DMS79 (cell line): ENCODE data around the gene FAM240B.

Experiments used
- DNase-seq: peaks from one replicate; lab custom pipeline; 2025; lab: John Stamatoyannopoulos, UW

FAM240B gene

DNA sequence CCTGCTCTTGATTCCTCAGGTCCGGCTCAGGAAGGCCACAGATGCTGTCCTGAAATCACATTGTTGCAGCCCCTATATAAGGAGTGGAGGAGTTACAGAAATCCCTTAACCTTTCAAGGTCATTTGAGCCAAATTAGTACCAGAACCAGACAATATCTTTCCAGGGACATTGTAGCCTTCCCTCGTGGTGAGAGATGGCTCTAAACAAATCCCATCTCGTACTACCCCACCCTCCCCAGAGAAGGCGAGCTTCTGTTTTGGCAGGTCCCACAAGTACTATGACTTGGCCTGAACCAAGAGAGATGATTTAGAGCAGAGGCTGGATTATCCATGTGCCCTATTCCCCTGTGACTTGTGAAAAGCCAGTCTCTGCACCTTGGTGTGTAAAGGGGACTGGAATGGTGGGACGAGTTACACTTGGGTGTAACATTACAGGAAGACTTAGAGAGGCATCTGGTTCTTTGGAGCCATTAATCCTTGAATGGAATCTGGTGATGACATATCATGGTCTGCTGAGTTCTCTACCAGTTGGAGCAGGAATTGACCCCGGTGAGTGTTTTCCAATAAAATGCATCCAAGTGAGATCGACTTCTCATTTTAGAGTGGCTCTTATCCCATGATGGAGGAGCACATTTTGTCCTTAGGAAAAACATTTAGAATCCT lies at the start of gene FAM240B:
TSS of gene FAM240B (minus strand) at position 51 of the 663 bp plus-strand sequence. CDS start 16,134 bp downstream, outside the sequence.
- DNase-seq = peak; percentile 53

DNA sequence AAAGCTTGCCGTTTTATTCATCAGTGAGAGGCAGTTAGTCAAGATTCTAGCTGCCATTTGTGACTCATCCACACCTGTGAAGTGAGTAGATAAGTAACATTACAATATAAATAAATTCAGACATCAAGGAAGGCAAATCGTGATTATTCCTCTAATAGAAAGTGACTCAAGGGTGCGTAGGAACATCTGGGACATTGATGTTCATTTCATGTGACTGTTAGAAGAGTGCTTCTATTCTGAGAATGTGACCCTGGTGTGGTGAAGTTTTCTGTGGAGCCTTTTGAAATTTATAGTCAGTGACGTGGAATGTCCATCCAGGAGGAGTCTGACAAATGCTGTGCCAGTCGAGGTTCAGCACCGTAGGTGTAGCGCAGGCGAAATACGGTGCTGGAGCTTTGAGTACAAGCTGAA lies 48.4 kb upstream of the FAM240B start:
- no peak for DNase-seq

DNA sequence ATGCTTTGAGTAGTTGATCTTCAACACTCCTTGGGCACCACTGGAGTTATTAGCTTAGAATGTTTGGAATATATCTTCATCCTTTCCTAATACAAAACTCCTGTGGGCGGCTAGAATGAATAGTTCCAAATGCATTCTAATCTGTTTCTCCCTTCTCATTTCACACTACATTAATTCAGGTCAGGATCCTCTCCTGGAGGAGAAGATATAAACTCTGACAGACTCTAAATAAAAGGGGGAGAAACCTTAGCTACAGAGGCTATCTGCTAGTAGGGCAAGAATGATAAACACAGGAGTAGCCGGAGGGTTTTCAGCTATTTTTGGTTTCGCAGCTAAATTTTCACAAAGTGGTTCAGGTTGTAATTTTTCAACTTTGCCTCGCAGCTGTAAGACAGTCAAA lies 45.2 kb upstream of the FAM240B start:
- DNase-seq = no peak

DNA sequence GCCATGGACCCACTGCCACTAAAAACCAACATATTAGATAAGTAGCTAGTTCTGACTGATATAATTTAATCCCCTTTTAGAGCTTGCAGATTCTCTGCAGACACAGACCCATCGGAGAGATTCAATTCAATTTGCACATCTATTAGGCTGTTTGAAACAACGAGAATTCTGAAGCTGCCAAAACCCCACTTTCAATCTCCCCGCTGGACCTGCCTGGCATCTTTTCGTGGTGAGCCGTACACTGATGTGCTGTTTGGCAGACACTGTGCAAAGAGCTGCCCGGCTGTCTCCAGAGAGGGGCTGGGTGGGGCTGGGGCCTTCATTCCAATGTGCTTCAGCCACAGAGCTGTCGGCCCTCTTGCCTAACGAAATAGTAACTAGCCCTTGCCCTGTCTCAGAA lies 42.1 kb upstream of the FAM240B start:
- no peak for DNase-seq

DNA sequence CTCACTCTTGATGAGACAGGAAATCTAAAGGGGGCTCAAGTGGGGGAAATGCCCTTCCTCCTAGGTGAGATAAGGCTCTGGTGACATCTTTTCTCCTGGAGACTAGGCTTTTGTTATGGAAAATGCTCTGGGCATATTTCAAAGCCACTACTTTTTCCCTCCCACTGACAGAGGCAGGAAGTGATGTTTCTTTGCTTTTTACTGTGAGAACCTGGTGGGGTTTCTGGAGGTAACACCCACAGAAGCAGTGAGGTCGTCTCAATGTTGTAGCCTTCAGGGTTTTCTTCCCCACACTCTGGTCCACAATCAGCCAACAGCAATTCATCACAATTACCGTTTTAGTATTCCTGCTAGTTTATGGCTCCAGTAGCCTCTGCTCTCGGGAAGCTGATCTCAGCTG lies 41.4 kb upstream of the FAM240B start:
- DNase-seq = no peak

DNA sequence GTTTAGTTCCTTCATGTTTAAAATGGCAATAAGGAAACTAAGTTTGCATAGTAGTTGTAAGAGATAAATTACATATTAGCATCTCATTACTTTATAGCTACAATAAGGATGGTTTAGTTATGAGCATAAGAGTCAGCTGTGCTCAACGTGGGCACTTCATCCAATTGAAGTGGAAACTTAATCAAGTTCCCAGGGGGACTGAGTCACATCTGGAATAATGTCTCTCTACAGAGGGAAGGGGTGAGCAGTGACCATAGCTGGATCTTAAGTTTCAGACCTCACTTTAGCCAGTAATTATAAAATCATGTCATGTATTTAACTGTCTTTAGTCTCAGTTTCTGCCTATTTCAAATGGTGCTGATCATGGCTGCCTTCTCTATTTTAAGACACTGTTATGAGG lies 36.8 kb upstream of the FAM240B start:
- no peak for DNase-seq

DNA sequence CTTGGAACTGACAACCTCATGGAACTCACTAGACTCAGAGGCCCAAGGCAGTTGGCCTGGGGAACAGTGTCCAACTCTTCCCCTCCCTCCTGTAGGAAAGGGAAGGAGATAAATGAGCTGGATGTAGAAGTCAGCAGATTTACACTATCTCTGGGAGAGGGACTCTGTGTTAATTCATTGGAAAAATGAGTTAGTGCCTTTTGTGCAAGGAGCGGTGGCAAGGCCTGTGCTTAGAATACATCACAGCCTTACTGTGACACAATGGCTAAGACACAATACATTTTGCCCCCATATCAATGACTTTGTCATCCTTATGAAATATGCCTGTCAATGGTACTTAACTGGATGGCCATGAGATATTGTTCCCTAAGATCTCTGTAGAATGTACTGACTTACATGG lies 28.0 kb upstream of the FAM240B start:
- DNase-seq = no peak

DNA sequence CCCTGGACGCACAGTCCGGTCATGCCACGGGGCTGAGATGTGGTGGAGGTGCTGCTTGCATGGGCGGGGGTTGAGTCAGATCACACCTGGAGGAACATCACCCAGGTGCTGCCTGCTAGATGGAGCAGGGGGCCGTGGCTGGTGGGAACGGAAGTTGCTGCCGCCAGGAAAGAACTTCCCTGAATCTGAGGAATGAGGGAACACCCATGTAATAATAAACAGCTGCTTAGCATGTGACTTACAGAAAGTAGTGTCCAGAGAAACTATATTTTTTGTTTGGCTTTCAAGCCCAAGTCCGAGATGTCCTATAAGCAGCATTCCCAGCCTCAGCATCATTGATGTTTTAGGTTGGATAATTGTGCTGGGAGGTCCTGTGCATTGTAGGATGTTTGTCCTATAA lies 27.1 kb upstream of the FAM240B start:
- no peak for DNase-seq

DNA sequence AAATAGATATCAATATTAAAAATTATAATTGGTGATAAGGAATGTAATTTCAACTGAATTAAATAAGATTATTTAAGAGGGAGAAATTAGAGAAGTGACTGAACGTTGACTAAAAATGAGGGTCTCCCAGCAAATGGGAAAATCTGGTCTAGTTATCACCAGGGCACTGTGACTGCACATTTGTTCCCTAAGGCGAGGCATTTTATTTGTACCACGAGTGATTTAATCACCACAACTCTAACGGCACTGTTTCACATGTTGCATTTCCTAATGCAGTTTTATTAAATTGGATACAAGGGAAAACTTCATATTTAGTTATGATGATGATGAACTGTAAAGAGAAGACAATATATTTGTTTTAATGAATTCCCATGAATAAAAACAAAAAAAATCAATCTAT lies 26.4 kb upstream of the FAM240B start:
- DNase-seq = no peak

DNA sequence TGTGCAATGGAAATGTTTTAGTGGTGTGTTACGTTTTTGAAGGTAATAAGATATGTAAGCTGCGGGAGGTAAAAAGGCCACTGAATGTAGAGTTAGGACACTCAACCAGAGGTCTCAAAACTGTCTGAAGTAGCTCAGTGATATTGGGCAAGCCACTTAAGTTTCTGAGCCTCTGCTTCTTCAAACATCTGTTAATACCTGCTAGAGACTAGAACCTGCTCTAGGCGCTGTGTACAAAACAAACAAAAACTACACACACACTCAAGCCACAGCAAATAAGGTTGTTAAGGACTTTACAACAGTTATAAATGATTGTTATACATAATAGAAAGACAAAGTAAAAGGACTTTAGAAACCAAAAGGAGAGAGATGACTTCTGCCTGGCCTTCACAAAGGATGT lies 24.6 kb upstream of the FAM240B start:
- DNase-seq = no peak

DNA sequence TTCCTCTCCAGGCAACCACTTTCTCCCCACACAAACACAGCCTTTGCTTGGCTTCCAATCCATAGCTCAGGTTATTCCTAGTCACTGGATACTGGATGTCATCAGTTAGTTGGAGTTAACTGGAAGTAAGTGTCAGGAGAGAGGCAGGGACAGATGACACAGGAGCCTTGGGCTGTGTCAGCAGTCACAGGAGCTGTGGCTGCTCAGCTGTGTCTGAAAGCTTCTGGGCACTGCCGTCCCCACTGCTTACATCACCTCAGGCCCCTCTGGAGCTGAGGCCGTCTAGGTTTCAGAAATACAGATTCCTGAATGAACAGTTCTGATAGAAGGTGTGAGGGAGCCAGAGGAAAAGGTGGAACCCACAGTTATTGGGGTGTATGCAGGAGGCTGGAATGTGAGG lies 17.3 kb upstream of the FAM240B start:
- DNase-seq = no peak

DNA sequence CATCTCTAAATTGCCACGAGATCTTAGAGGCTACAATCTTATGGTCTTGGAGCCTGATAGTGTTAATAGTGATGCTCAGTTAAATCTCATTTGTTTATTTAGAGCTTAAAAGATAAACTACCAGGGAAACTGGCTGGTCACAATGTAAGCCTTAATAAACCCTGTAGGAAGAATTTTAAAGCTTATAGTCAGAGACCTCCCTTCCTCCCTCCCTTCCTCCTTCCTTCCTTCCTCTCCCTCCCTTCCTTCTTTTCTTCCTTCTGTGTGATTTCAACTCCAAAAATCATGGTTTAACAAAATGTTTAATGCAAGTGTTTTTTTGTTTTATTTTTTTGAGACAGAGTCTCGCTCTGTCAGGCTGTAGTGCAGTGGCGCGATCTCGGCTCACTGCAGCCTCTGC lies 14.9 kb upstream of the FAM240B start:
- DNase-seq = no peak

DNA sequence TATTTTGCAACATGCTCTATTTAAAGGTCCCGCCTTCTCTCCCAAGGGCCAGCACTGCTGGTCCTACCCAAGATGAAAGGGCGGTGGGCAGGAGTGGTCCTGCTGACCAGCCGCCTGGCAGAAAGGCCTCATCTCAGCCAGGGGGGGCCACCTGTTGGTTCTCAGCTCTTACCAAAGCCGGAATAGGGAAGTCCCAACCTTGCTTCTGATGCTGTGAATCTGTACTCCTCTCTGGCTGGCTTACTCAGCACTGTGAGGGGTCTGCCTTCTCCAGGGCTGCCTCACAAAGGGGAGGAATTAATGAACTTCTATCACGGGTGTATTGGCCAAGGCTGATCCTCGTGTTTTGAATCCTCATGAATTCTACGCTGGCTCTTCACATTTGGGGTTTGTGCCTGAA lies 13.6 kb upstream of the FAM240B start:
- no peak for DNase-seq

DNA sequence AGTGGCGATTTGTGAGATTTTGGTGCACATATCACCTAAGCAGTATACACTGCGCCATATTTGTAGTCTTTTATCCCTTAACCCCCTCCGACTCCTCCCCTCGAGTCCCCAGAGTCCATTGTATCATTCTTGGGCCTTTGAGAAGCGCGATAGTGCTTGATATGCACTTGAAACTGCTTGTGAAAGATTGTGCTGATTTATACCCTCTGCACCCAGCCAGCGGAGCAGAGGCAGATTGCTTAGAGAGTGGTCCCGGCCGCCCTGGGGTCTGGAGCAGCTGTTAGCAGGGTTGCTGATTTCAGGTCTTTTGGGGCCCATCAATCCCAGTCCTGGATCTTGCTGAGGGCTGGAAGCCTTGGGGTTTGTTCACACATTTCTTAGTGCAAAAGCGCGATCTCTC lies 13.0 kb upstream of the FAM240B start:
- DNase-seq = no peak

DNA sequence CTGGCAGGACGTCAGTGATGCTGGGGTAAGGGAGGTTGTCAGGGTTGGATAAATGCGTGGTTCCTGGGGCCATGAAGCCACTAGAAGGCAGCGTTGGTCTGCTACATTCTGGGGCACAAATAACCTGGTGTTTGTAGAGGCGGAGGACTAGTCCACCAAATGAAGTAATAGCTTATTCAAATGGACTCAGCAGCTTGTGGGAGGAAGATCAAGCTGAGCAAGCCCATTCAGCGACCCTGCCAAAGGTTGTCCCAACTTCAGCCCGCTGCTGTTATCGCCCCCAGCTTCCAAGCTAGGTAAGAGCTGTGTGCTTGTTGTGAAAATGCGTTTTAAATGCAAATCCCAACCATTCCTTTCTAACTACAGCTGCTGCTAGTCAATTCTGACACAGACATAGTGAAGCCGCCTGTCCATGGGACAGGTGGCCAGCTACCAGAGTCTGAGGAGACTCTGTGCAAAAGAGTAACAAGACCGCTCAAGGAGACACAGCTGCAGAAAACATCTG lies 7.6 kb upstream of the FAM240B start:
- DNase-seq = no peak

DNA sequence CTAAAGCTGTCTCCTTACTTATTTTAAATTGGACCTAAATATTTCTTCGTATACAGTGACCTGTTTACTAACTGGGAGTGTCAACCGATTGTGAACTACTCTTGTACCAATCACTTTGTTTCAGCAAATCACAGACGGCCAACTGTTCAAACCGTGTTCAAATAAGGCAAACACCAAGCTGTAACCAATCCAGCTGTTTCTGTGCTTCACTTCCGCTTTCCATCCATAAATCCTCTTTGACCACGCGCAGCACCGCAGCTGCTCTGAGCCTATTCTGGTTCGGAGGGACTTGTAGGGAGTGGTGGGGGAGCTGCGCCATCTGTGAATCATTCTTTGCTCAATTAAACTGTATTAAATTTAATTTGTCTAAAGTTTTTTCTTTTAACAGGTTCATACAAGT lies 4.8 kb upstream of the FAM240B start:
- no peak for DNase-seq

DNA sequence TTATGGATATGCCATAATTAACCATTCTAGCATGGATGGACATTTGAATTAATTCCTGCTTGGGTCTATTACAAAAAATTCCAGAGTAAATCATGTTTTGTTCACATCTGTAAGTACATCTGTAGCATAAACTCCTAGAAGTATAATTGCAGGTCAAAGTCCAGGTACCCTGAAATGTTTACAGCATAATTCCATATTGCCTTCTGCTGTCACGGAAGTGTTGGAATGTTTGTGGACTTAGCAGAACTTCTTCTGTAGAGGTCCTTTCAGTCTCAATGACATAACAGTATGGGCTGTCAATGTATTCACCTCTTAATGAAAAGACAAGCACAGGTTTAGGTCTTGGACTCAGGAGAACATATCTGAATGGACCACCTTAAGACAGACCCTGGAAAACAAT lies 1.8 kb downstream of the FAM240B start:
- no peak for DNase-seq

DNA sequence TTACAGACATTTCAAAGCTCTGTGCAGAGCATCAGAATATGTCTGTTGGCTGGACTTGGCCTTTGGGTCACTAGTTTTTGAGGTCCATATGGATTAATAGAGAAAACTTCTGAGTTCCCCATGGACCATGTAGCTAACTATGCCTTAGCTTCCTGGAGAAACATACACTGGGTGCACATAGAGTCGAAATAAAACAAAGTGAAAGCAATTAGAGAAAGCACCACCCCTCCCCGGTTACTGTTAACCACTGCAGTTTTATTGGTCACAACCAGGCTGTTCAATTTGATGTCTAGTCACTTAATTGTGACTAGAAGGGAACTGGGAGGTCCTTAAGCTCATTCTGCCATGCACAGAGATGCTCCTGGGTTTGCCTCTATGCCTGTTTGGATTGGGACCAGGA lies 4.2 kb downstream of the FAM240B start:
- no peak for DNase-seq

DNA sequence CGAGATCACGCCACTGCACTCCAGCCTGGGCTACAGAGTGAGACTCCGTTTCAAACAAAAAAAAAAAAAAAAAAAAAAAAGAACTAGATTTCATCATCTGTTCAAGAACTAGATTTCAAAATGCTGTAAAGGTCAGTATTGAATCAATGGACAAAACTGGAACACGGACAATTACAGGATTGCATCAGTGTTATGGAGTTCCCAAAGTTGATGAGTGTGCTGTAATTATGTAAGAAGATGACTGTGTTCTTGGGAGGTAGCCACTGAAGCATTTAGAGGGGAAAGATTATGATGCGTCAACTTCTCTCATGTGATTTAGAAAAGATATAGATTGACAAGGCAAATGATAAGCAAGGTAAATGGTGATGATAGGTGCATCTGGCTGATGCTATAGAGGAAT lies 6.5 kb downstream of the FAM240B start:
- DNase-seq = no peak

DNA sequence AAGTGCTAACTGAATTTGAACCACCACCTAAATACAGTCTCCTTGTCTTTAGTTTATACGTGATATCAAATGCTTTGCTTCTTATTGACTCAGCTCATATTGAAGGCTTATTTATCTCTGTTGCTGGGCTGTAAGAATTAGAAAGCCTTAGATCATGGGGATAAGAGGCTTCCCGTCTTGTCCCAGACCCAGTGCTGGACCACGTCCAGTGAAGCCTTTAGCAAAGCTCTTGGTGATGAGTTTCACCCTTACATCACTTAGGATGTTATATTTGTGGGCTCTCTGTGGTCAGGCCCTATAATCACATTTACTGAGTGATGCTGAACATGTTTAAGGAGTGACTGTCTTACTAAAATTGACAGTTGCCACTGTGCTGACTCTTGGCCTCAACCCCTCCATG lies 11.2 kb downstream of the FAM240B start:
- no peak for DNase-seq

DNA sequence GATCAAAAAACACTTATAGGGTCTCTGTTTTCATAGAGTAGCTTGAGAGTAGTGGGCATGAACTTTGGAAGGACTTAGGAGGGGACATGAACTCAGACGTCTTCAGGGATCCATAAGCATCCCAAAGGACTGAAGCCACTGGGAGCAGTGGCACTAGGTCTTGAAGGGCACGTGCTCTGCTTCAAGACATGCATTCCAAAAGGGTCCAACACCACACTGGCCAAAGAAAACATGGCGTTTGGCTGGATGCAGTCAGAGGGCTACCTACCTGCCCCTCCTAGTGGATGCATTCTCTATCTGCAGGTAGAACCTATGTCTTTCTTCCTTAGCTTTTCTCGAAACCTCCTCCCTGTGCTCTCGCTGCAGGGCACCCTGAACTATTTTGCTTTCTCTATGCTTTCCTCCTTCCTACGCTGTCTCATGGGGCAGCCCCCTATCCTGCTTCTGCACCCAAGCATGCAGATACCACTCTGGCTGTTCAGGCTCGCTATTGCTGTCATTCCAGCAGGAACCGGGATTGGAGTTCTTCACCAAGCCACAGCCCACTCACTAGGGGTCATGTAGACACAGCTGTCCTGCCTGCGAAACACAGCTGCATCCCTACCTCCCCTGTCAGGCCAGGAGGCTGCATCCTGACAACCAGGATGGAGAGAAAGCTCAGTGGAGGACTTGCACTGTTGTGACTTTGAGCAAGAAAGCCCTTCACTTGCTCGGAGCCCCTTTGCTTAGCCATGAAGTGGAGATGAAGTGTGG lies 11.9 kb downstream of the FAM240B start:
- DNase-seq = no peak

DNA sequence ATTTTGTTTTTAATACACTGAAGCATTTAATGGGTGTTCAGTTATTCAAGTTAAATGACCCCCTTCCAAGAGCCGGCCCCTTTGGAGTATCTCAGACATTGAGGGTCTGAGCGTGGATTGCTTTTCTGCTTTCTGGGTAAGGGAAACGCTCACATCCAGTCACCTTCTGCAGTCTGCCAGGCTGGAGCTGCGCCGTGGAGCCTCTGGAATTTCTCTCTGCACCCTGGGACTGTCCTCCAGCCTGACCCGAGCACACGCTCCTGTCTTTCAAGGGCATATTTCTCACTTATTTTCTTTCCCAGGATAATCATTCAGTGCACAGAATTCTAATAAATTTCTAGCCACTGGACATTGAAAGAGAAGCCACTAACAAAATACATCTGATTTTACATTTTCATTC lies 13.4 kb downstream of the FAM240B start:
- DNase-seq = no peak

DNA sequence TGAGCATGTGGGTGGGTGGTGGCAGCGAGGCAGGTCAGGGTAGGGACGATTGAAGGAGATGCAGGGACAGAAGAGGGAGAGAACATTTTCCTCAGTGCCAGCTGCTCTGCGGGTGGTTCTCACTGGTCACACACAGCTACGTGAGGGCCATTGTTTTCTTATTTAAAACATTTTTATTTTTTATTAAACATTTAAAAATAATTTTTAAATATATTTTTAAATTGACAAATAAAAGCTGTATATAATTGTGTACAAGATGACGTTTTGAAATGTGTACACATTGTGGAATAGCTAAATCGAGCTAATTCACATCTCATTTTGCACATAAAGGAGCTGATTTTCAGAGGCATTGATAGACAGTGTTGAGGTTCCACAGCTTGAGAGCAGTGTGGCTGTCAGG lies 14.0 kb downstream of the FAM240B start:
- DNase-seq = no peak

DNA sequence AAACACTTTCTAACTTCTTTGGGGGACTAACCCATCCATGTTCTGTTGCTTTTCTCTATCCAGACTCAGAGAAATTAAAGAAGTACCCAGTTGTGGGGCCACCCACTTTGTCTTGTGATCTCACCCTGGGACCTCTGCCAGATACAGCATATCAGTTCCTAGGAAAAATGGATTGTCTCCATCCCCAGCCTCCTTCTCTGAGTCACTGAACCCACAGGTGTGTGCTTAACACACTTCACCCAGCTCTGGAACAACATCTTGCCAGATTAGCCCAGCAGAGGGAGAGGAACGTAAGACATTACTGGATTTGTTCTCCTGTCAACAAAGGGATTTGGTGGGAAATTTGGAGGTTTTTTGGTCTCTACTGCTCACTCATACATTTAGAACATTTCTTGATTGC lies 19.2 kb downstream of the FAM240B start:
- no peak for DNase-seq
